GM10266 (cell line): ENCODE data around the gene SH3TC1.

Experiments used
- DNase-seq: peaks from one replicate; pipeline ENCODE4 v3.0.0; 2012; ENCODE audit errors: extremely low spot score
- TF ChIP-seq, protein P1 (sequence below): IDR thresholded peaks from 2 replicates; pipeline ENCODE4 v1.5.1; 2012; ENCODE audit warnings: mild to moderate bottlenecking, low read depth; ENCODE audit not compliant: control insufficient read depth, insufficient read depth; ENCODE audit errors: missing control alignments

Gene SH3TC1

DNA sequence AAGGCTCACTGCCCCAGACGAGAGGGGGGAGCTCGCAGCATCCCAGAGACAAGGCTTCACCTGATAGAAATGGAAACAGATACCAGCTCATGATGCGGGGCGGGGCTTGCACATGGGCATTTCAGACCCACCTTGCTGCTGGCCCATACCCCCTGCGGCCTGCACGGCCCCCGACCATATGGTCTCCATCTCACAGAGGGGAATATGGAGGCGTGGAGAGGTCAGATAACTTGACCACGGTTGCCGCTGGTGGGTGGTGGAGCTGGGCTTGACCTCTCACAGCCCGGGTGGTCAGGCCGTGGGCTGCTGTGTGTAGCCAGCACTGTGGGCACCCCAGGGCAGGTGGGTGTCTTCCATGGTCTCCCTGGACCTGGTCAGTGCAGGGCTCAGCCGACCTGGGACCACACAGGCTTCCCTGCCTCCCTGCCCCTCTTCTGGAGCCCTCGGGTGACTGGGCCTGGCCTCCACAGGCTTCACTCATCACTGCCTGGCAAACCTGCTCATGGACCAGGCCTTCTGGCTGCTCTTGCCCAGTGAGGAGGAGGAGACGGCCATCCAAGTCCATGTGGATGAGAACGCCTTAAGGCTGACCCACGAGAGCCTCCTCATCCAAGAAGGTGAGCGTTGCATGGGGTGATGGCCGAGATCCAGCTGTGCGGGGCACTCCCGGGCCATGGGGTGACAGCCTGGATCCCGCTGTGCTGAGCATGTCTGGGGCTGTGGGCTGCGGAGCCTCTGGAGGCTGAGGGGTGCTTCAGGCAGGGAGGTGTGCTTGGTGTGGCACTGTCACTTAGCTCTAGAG is 16.8 kb downstream of the SH3TC1 start:
- TF ChIP-seq, protein P1, sequence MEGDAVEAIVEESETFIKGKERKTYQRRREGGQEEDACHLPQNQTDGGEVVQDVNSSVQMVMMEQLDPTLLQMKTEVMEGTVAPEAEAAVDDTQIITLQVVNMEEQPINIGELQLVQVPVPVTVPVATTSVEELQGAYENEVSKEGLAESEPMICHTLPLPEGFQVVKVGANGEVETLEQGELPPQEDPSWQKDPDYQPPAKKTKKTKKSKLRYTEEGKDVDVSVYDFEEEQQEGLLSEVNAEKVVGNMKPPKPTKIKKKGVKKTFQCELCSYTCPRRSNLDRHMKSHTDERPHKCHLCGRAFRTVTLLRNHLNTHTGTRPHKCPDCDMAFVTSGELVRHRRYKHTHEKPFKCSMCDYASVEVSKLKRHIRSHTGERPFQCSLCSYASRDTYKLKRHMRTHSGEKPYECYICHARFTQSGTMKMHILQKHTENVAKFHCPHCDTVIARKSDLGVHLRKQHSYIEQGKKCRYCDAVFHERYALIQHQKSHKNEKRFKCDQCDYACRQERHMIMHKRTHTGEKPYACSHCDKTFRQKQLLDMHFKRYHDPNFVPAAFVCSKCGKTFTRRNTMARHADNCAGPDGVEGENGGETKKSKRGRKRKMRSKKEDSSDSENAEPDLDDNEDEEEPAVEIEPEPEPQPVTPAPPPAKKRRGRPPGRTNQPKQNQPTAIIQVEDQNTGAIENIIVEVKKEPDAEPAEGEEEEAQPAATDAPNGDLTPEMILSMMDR: no peak
- DNase-seq: no peak

DNA sequence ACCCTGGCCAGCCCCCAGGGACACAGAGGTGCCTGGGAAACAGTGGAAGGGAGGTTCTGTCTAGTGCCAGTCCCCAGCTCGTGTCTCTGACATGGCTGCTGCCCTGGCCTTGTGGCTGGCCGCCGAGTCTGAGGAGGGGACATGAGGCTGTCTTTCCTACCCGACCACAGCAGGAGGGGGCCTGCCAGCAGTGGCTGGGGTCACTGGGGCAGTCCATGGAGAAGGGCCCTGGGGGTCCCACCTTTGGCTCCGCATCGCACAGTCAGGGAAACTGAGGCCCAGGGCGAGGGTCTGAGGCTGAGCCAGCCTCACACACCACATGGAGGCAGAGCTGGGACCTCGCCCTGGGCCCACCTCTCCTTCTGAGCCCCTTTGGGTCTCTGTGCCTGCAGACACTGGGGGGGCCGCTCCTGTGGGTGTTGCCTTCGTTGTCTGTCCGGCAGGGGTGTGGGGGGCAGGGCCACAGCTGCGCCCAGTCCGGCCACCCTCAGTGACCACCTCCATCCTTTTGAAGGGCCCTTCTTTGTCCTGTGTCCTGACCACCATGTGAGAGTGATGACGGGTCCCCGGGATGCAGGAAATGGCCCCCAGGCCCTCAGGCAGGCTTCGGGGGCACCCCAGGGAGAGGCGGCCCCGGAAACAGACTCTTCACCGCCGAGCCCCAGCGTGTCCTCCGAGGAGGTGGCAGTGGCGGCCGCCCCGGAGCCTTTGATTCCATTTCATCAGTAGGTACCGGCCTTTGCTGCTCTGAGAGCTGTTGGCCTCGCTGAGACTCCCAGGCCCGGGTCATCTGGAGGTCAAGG is 17.6 kb downstream of the SH3TC1 start:
- TF ChIP-seq, protein P1: no peak
- DNase-seq: no peak

- DNase-seq: no peak
- TF ChIP-seq, protein P1: no peak
Measured at GRCh38 chr4:8217246-8217511, 18.1 kb downstream of the SH3TC1 start.

- TF ChIP-seq, protein P1: no peak
Measured at GRCh38 chr4:8217871-8218270, 18.8 kb downstream of the SH3TC1 start.

GRCh38 chr4:8218371-8219031 is 19.4 kb downstream of the SH3TC1 start:
- DNase-seq: no peak
- TF ChIP-seq, protein P1: no peak

More at GRCh38 chr4:8217871-8218270, 18.8 kb downstream of the SH3TC1 start:
- no peak for DNase-seq

- TF ChIP-seq, protein P1: no peak
- no peak for DNase-seq
Measured at GRCh38 chr4:8219236-8219635, 20.1 kb downstream of the SH3TC1 start.
